Heart right ventricle (tissue), 16 donors: ENCODE results near the gene SDK2. TPM values are rescaled to one million over a fixed set of nuclear protein-coding genes. Genes with fewer than 3 reads are reported as not detected.

Experiments used
- ATAC-seq, 8 donors: fragments of 200-7000 bp; cut with Tn5 transposase; one replicate each; pipeline ENCODE4 v1.9.1; 2020; ENCODE audit warnings: mild to moderate bottlenecking in 8 of 8, moderate library complexity in 8 of 8, moderate number of reproducible peaks in 1 of 8
- DNase-seq, 2 donors: peaks; one replicate each; pipeline ENCODE4 v3.0.0-alpha.2; 2020
- H3K27ac ChIP-seq, 10 donors: fragments of 200-600 bp; sonication (generic) in 2 of 10; one replicate each; pipeline versions ENCODE4 v1.5.0 to v1.8.0; 2020 to 2022; ENCODE audit warnings: mild to moderate bottlenecking in 3 of 10
- H3K27me3 ChIP-seq, 7 donors: fragments of 200-600 bp; one replicate each; pipeline ENCODE4 v1.8.0; 2021 to 2022; ENCODE audit warnings: mild to moderate bottlenecking in 2 of 7
- H3K36me3 ChIP-seq, 9 donors: fragments of 200-600 bp; sonication (generic) in 1 of 9; one replicate each; pipeline versions ENCODE4 v1.5.0 to v1.8.0; 2020 to 2022; ENCODE audit warnings: mild to moderate bottlenecking in 2 of 9
- H3K4me1 ChIP-seq, 9 donors: fragments of 200-600 bp; sonication (generic) in 1 of 9; one replicate each; pipeline versions ENCODE4 v1.5.0 to v1.8.0; 2020 to 2022; ENCODE audit warnings: mild to moderate bottlenecking in 4 of 9
- H3K4me3 ChIP-seq, 10 donors: fragments of 200-600 bp; sonication (generic) in 2 of 10; one replicate each; pipeline versions ENCODE4 v1.5.0 to v1.8.0; 2020 to 2022; ENCODE audit warnings: mild to moderate bottlenecking in 7 of 10, moderate library complexity in 2 of 10
- H3K9me3 ChIP-seq, 11 donors: fragments of 200-600 bp in 10 of 11; sonication (generic) in 2 of 11; one replicate each; pipeline versions ENCODE4 v1.5.0 to v1.8.0; 2013 to 2022; ENCODE audit warnings: mild to moderate bottlenecking in 2 of 11, control low read depth in 1 of 11, moderate library complexity in 1 of 11
- CTCF ChIP-seq, 9 donors: fragments of 200-600 bp; sonication (generic) in 2 of 9; IDR thresholded peaks; one replicate each; pipeline versions ENCODE4 v1.5.0 to v1.8.0; 2021 to 2022; ENCODE audit warnings: antibody characterized with exemption in 9 of 9, mild to moderate bottlenecking in 5 of 9, moderate library complexity in 1 of 9
- WGBS, 2 donors: extraction: QIAGEN DNeasy Blood & Tissue Kit; methylation state at CpG; one replicate each; pipeline ENCODE4 v1.1.7; 2013; ENCODE audit warnings: inconsistent platforms in 1 of 2; 5-methylcytosine and 5-hydroxymethylcytosine counted together
- intact Hi-C, 10 donors: fragments of 100-400 bp; cut with DNase I; formaldehyde crosslinking; loops; one replicate each; pipeline versions ENCODE4 v1.11.1 to v1.14.2; 2022
- polyA plus RNA-seq, 2 donors: library from polyadenylated mRNA; stranded (reverse); fragments of 200-250 nt; gene quantifications; one replicate each; pipeline ENCODE4 v1.2.3, GENCODE V29; 2013
- total RNA-seq, 10 donors: library from RNA; stranded (reverse); fragmentation: NEBNext Ultra II Directional in 3 of 10; extraction: Animal tissue kit (Norgen Biotek cat#: 25700) in 3 of 10; gene quantifications; one replicate each; pipeline versions ENCODE4 v1.2.1 to v1.2.4, GENCODE V29; 2021 to 2023
- donor health status: Arrhythmogenic right ventricular cardiomyopathy.
- donor health status: ischemic (EF 13 %, LVEDD 7.1; RV severe dilation, severe dysfunction).
- donor health status: healthy with polysubstance abuse.
- donor health status: DM: no; HTN: yes; CAD: no.
- donor health status: DM: no; HTN: no; CAD: no.
- donor health status: ischemic (EF 25% LVEDD 6.9; RV normal size, moderate dysfunction).
- donor health status: ischemic (EF 25% LVEDD 5.7; RV mildly dilated, moderate dysfunction).
- donor health status: healthy.
- donor health status: DM: yes; HTN: yes; CAD: no.
- donor health status: Ischemic cardiomyopathy.
- donor health status: ischemic (EF 35%, LVEDD 5.7; RV mildly dilated, moderate dysfunction).
- donor health status: nonischemic (EF 11% LVEDD 7.7; RV severe dilation, severe dysfunction).
- donor health status: DM: yes; HTN: yes; CAD: no.
- donor health status: PGD.
- donor health status: ischemic (EF 29% LVEDD 5.4; RV normal size, mild dysfunction).
- donor health status: nonischemic (EF 23%, LVEDD 6.1; RV moderate dilation, normal function).

The SDK2 gene
- total and polyA plus RNA-seq, 12 donors: 0.44 to 4.2 (median 1.9) TPM

GRCh38 chr17:73588301-73588846 lies 55.9 kb downstream of the SDK2 start:
- H3K36me3 ChIP-seq: no peaks in the 10 kb centered on the region
- DNase-seq: no peak
- no peak for TF ChIP-seq CTCF (IDR thresholded peaks at IDR 0.05)
- H3K9me3 ChIP-seq: no peaks in the 10 kb centered on the region
- 92 to 96% methylated on average over 15 of the region's 15 CpGs for WGBS, 2 donors
- H3K4me3 ChIP-seq: no peak overlapping the region
- no peak overlapping the region for H3K27ac ChIP-seq
- no peak for ATAC-seq
- H3K27me3 ChIP-seq: peaks cover 0 to 4% (median 0%) of the 10 kb centered on the region in 7 donors
- intact Hi-C loops: loop anchor here in 1 of 10 donors (5.0 kb wide), 1 partner anchor 156 kb away; no protein-coding TSS in a partner anchor
- H3K4me1 ChIP-seq: peaks cover 0 to 23% (median 6%) of the 10 kb centered on the region in 9 donors

- Histone ChIP-seq H3K4me3 (no peak overlapping the region), H3K27me3 (no peaks in the 10 kb centered on the region), H3K9me3 (no peaks in the 10 kb centered on the region), H3K27ac (no peak overlapping the region), H3K4me1 (peaks cover 0 to 12% (median 5%) of the 10 kb centered on the region in 9 donors), H3K36me3 (no peaks in the 10 kb centered on the region)
- DNase-seq: peak; percentile 51 to 60
- intact Hi-C loops: loop anchor here in 1 of 10 donors (5.0 kb wide), 1 partner anchor 155 kb away; no protein-coding TSS in a partner anchor
- peak; percentile 72 to 94 (median 90) for ATAC-seq
- WGBS, 2 donors: 47 to 53% methylated on average over 12 of the region's 12 CpGs
- peak in 3 of 9 donors; percentile 6 to 23 (median 7) for TF ChIP-seq CTCF (IDR thresholded peaks at IDR 0.05)
Observed at GRCh38 chr17:73586921-73587602, 57.2 kb downstream of the SDK2 start.

GRCh38 chr17:73586275-73586832 lies 57.9 kb downstream of the SDK2 start:
- H3K4me3 ChIP-seq: no peak overlapping the region
- no peaks in the 10 kb centered on the region for H3K27me3 ChIP-seq
- H3K4me1 ChIP-seq: peaks cover 0 to 5% (median under 1%) of the 10 kb centered on the region in 9 donors
- TF ChIP-seq CTCF (IDR thresholded peaks at IDR 0.05): no peak
- no peaks in the 10 kb centered on the region for H3K9me3 ChIP-seq
- H3K27ac ChIP-seq: no peak overlapping the region
- H3K36me3 ChIP-seq: no peaks in the 10 kb centered on the region
- DNase-seq: no peak
- intact Hi-C loops: loop anchor here in 1 of 10 donors (5.0 kb wide), 1 partner anchor 154 kb away; no protein-coding TSS in a partner anchor
- WGBS, 2 donors: 64 to 66% methylated on average over 16 of the region's 16 CpGs
- ATAC-seq: no peak

GRCh38 chr17:73585583-73585982 lies 58.7 kb downstream of the SDK2 start:
- 88 to 89% methylated on average over 5 of the region's 5 CpGs for WGBS, 2 donors
- DNase-seq (no peak), ATAC-seq (no peak)
- TF ChIP-seq CTCF (IDR thresholded peaks at IDR 0.05): no peak
- intact Hi-C loops: loop anchor here in 1 of 10 donors (5.0 kb wide), 1 partner anchor 153 kb away; no protein-coding TSS in a partner anchor
- Histone ChIP-seq H3K4me1 (peaks cover 0 to 5% (median 0%) of the 10 kb centered on the region in 9 donors), H3K4me3 (no peak overlapping the region), H3K9me3 (no peaks in the 10 kb centered on the region), H3K27me3 (no peaks in the 10 kb centered on the region), H3K27ac (no peak overlapping the region), H3K36me3 (no peaks in the 10 kb centered on the region)
